IMR-90 (cell line): Measurements from ENCODE around the gene BRME1. TPM values are rescaled to one million over a fixed set of nuclear protein-coding genes. Genes with fewer than 3 reads are reported as not detected.

Experiments
- ATAC-seq: fragments of 200-7000 bp; cut with Tn5 transposase; 2 replicates; pipeline ENCODE4 v1.9.1; 2020; ENCODE audit warnings: low read depth, mild to moderate bottlenecking, moderate library complexity
- Bru-seq: library from RNA; stranded (reverse); fragments of 400-500 nt; gene quantifications from one replicate; lab custom pipeline; 2021; lab: Mats Ljungman, UMichigan
- BruChase-seq, 2 experiments: library from RNA; stranded (reverse); fragments of 400-500 nt; gene quantifications; one replicate each; lab custom pipeline; 2021; lab: Mats Ljungman, UMichigan
- BruUV-seq: library from RNA; stranded (reverse); fragments of 400-500 nt; replicated peaks from 2 replicates; lab custom pipeline; 2021; lab: Mats Ljungman, UMichigan
- CTCF ChIA-PET: fragments of 300-600 bp; formaldehyde crosslinking; extraction: SDS; loops from one replicate; lab custom pipeline; 2021; ENCODE audit warnings: antibody characterized with exemption; lab: Yijun Ruan, JAX
- POLR2A ChIA-PET: fragments of 300-600 bp; sonication (Branson Sonifier 250); formaldehyde crosslinking; loops from one replicate; lab custom pipeline; 2022; ENCODE audit warnings: antibody characterized with exemption; ENCODE audit not compliant: unreplicated experiment; lab: Charles Lee
- DNase-seq: peaks from one replicate; pipeline ENCODE4 v3.0.0; 2013
- H2AFZ ChIP-seq: replicated peaks from 2 replicates; pipeline ENCODE3; 2013; ENCODE audit warnings: low read length, mild to moderate bottlenecking; ENCODE audit not compliant: poor library complexity
- H2AK5ac ChIP-seq: 2 replicates; pipeline ENCODE4 v1.6.1; 2013; ENCODE audit warnings: low read depth, low read length, inconsistent platforms
- H2AK9ac ChIP-seq: replicated peaks from 2 replicates; pipeline ENCODE3; 2013; ENCODE audit warnings: mild to moderate bottlenecking, low read depth, low read length, moderate library complexity; ENCODE audit not compliant: poor library complexity
- H2BK120ac ChIP-seq: 2 replicates; pipeline ENCODE4 v1.6.1; 2013; ENCODE audit warnings: low read depth, low read length, inconsistent platforms
- H2BK15ac ChIP-seq: 3 replicates; pipeline ENCODE4 v1.6.1; 2013; ENCODE audit warnings: low read depth, low read length, inconsistent platforms
- H2BK20ac ChIP-seq: 2 replicates; pipeline ENCODE4 v1.6.1; 2013; ENCODE audit warnings: low read depth, mild to moderate bottlenecking, inconsistent platforms, low read length, moderate library complexity
- H2BK5ac ChIP-seq: 2 replicates; pipeline ENCODE4 v1.6.1; 2013; ENCODE audit warnings: mild to moderate bottlenecking, low read depth, low read length, inconsistent platforms; ENCODE audit not compliant: poor library complexity, severe bottlenecking
- H3K14ac ChIP-seq: replicated peaks from 2 replicates; pipeline ENCODE4 v1.6.1; 2013; ENCODE audit warnings: low read depth, low read length, inconsistent platforms
- H3K18ac ChIP-seq: 2 replicates; pipeline ENCODE4 v1.6.1; 2013; ENCODE audit warnings: low read depth, low read length, control low read depth
- H3K23ac ChIP-seq: 2 replicates; pipeline ENCODE4 v1.6.1; 2013; ENCODE audit warnings: low read depth, low read length, inconsistent platforms
- H3K27ac ChIP-seq: 2 replicates; pipeline ENCODE4 v1.5.1; 2013; ENCODE audit warnings: mild to moderate bottlenecking, control low read depth, low read length; ENCODE audit not compliant: insufficient read depth
- H3K27me3 ChIP-seq: 2 replicates; pipeline ENCODE4 v1.6.1; 2013; ENCODE audit warnings: low read length; ENCODE audit not compliant: control insufficient read depth, insufficient read depth
- H3K36me3 ChIP-seq: 2 replicates; pipeline ENCODE4 v1.6.1; 2013; ENCODE audit warnings: low read length, mixed read lengths; ENCODE audit not compliant: control insufficient read depth, insufficient read depth
- H3K4ac ChIP-seq: 2 replicates; pipeline ENCODE4 v1.6.1; 2013; ENCODE audit warnings: low read depth, low read length, inconsistent platforms
- H3K4me1 ChIP-seq: 2 replicates; pipeline ENCODE4 v1.6.1; 2013; ENCODE audit warnings: low read length, mixed read lengths; ENCODE audit not compliant: control insufficient read depth, insufficient read depth
- H3K4me2 ChIP-seq: 2 replicates; pipeline ENCODE4 v1.6.1; 2013; ENCODE audit warnings: low read depth, mild to moderate bottlenecking, control low read depth, low read length, moderate library complexity
- H3K4me3 ChIP-seq: 2 replicates; pipeline ENCODE4 v1.5.1; 2013; ENCODE audit warnings: low read depth, mild to moderate bottlenecking, control low read depth, low read length, moderate library complexity; ENCODE audit not compliant: insufficient read depth
- H3K56ac ChIP-seq: 2 replicates; pipeline ENCODE4 v1.6.1; 2013; ENCODE audit warnings: low read length, inconsistent platforms; ENCODE audit not compliant: insufficient read depth; ENCODE audit errors: extremely low read depth
- H3K79me1 ChIP-seq, 2 experiments: 2 replicates each; pipeline ENCODE4 v1.6.1; 2013; ENCODE audit warnings: low read length in 2 of 2, inconsistent platforms in 1 of 2, low read depth in 1 of 2
- H3K9ac ChIP-seq: 2 replicates; pipeline ENCODE4 v1.6.1; 2013; ENCODE audit warnings: low read depth, low read length, control low read depth
- H3K9me1 ChIP-seq: 2 replicates; pipeline ENCODE4 v1.6.1; 2013; ENCODE audit warnings: low read length, inconsistent platforms; ENCODE audit not compliant: insufficient read depth
- H3K9me3 ChIP-seq: 2 replicates; pipeline ENCODE4 v1.6.1; 2013; ENCODE audit warnings: low read length; ENCODE audit not compliant: control insufficient read depth, insufficient read depth
- H4K20me1 ChIP-seq: 2 replicates; pipeline ENCODE4 v1.6.1; 2013; ENCODE audit warnings: low read length, inconsistent platforms; ENCODE audit not compliant: insufficient read depth
- H4K5ac ChIP-seq: 2 replicates; pipeline ENCODE4 v1.6.1; 2013; ENCODE audit warnings: mild to moderate bottlenecking, low read depth, low read length, control low read depth
- H4K8ac ChIP-seq, 2 experiments: 2 replicates each; pipeline ENCODE4 v1.6.1; 2013; ENCODE audit warnings: low read depth in 2 of 2, low read length in 2 of 2, control low read depth in 1 of 2, inconsistent platforms in 1 of 2
- H4K91ac ChIP-seq: 2 replicates; pipeline ENCODE4 v1.6.1; 2013; ENCODE audit warnings: low read depth, low read length, inconsistent platforms; ENCODE audit not compliant: insufficient read depth
- MAZ ChIP-seq: IDR thresholded peaks from 2 replicates; pipeline ENCODE4 v1.6.1; 2012; ENCODE audit warnings: low read depth, mild to moderate bottlenecking, low read length, improper control_type of control experiment, moderate library complexity, borderline replicate concordance
- RCOR1 ChIP-seq: IDR thresholded peaks from 2 replicates; pipeline ENCODE4 v1.6.1; 2012; ENCODE audit warnings: mild to moderate bottlenecking, low read length, improper control_type of control experiment; ENCODE audit not compliant: insufficient replicate concordance
- WGBS, 2 experiments: methylation state at CpG; one replicate each; pipeline versions ENCODE4 v1.1.5 to v1.1.7; 2013; ENCODE audit warnings: missing lambda C conversion rate in 2 of 2; ENCODE audit not compliant: insufficient read length in 1 of 2; ENCODE audit errors: extremely low coverage in 2 of 2; 5-methylcytosine and 5-hydroxymethylcytosine counted together
- dilution Hi-C: fragments of 300-500 bp; cut with HindIII; formaldehyde crosslinking; loops from one replicate; pipeline ENCODE4 v1.14.3; 2018; ENCODE audit warnings: low sequenced_read_pairs; ENCODE audit not compliant: unreplicated experiment
- in situ Hi-C: fragments of 300-500 bp; cut with MboI; formaldehyde crosslinking; loops from 3 replicates; pipeline ENCODE4 v1.14.3; 2019; ENCODE audit warnings: low sequenced_read_pairs, inconsistent platforms, mixed read lengths
- intact Hi-C: fragments of 100-400 bp; cut with micrococcal nuclease; formaldehyde crosslinking; loops from 2 replicates; pipeline ENCODE4 v1.10.0; 2022
- long read RNA-seq: library from polyadenylated mRNA; unstranded; transcript quantifications from one replicate; pipeline ENCODE4 v2.0.0, GENCODE V29; 2021; ENCODE audit not compliant: unreplicated experiment
- polyA plus RNA-seq, 3 experiments: library from polyadenylated mRNA; depleted of rRNA; stranded (reverse); fragments of >200 nt; gene quantifications; 2 replicates each; pipeline ENCODE4 v1.2.3, GENCODE V29; 2012; ENCODE audit warnings: low replicate concordance in 1 of 3
- total RNA-seq: library from RNA; depleted of rRNA; stranded (reverse); fragments of >200 nt; gene quantifications from 2 replicates; pipeline ENCODE4 v1.2.3, GENCODE V29; 2012; rRNA removed

The BRME1 gene
- total RNA-seq (0.18 and 0.28 TPM in 2 replicates), polyA plus RNA-seq (2012; rRNA removed) (0.38 and 0.56 TPM in 2 replicates), Bru-seq, nascent RNA (percentile 17 among the genes with signal in this experiment), BruChase-seq, experiment 1, labeled RNA remaining after a 6-hour chase (percentile 28 among the genes with signal in this experiment), BruChase-seq, experiment 2, labeled RNA remaining after a 2-hour chase (percentile 12 among the genes with signal in this experiment)
- 0.03 and 0.48 TPM in 2 replicates for polyA plus RNA-seq (2012; cell fraction: cytosol; rRNA removed)
- polyA plus RNA-seq (2012; cell fraction: nucleus; rRNA removed; ENCODE audit: low replicate concordance): 0.92 and 1.6 TPM in 2 replicates
- long read RNA-seq, partial matches to known transcripts: 1 of 1 reads
- long read RNA-seq, other reads (novel, unspliced or antisense): 0 of 1 reads

DNA sequence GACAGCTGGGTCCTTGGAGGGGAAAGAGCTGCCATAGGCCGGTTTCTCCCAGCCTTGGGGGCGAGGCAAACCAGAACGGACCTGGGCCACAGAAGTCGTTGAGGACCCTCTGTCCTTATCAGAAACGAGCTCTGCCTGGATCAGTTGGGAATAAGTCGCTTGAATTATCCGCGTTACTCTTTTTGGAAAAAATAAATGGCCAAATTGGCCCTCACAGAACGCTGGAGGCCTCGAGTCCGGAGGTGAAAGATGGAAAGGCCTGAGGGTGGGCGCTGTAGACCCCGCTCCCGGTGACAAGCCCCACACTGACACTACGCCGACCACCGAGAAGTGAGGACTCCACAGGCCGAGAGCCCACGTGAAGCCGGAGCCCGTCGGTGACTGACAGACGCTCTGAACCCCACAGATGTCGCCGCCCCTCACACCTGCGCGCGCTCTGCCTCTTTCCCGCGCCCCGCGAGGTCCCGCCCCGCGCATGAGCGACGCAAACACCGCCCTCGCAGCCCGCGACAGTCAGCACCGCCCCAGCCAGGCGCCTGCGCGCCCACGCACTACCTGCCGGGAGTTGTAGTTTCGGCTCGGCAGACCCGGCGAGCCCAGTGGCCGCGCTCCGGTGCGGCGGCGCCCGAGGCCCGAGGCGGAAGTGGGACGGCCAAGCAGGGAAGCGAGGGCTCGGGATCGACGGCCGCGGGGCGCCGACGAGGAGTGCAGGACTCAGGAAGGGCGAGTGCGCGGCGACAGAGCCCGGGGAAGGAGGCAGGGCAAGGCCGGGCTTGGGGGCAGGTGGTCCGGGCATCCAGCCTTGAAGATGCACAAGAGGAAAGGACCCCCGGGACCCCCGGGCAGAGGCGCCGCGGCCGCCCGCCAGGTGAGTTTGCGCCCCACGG, at the start of gene BRME1, which contains the start of gene CC2D1A:
Gene BRME1 (minus strand): TSS at position 484 of the 887 bp plus-strand sequence. CDS start 1,225 bp downstream, outside the sequence.
Gene CC2D1A (plus strand): TSS at position 568 of the 887 bp plus-strand sequence. CDS start 241 bp downstream, at position 809.
- no peaks in the 10 kb centered on the region for H4K20me1 ChIP-seq
- ChIA-PET POLR2A (no interaction called here), CTCF (no interaction called here)
- ATAC-seq: peak; percentile 100
- no peaks in the 10 kb centered on the region for H3K9me3 ChIP-seq
- peak within 1 kb of the TSS; percentile 96 for H3K9ac ChIP-seq
- in situ Hi-C loops (no loop called here), intact Hi-C loops (no loop called here), dilution Hi-C loops (no loop called here)
- H3K4me1 ChIP-seq: no peaks in the 10 kb centered on the region; the same call in 1 of the 2 replicates
- no peak within 1 kb of the TSS for H2BK15ac ChIP-seq
- H3K36me3 ChIP-seq: peaks cover 7% of the 10 kb centered on the region
- H2BK20ac ChIP-seq: no peak within 1 kb of the TSS
- peak within 1 kb of the TSS; percentile 70 for H3K23ac ChIP-seq
- H2AFZ ChIP-seq: peak within 1 kb of the TSS; percentile 100
- no peak within 1 kb of the TSS for H2BK120ac ChIP-seq
- peak; percentile 50; the same call in 1 of the 2 replicates for TF ChIP-seq MAZ
- no peak for TF ChIP-seq RCOR1
- H4K5ac ChIP-seq: peak within 1 kb of the TSS; percentile 82
- peak within 1 kb of the TSS; percentile 74 for H3K4ac ChIP-seq
- no peaks in the 10 kb centered on the region; the same call in none of the 2 replicates for H3K9me1 ChIP-seq
- H2BK5ac ChIP-seq: peak within 1 kb of the TSS; percentile 34
- peak within 1 kb of the TSS; percentile 74 for H2AK9ac ChIP-seq
- H3K27ac ChIP-seq: peak within 1 kb of the TSS; percentile 79
- no TSS peak for BruUV-seq
- peak within 1 kb of the TSS; percentile 82 for H3K14ac ChIP-seq
- no peaks in the 10 kb centered on the region for H3K27me3 ChIP-seq
- peak within 1 kb of the TSS; percentile 97 for H3K4me3 ChIP-seq
- WGBS, 2 experiments: 6% methylated on average over 61 of the region's 86 CpGs; no CpG with 5 or more reads in 1 of the 2 experiments
- peaks cover 6 to 8% of the 10 kb centered on the region in 2 experiments for H3K79me1 ChIP-seq
- H2AK5ac ChIP-seq: peak within 1 kb of the TSS; percentile 64
- H3K18ac ChIP-seq: peak within 1 kb of the TSS; percentile 40; the same call in 1 of the 2 replicates
- DNase-seq: peak; percentile 75
- peak within 1 kb of the TSS; percentile 97 for H3K4me2 ChIP-seq
- peak within 1 kb of the TSS; percentile 51; the same call in 1 of the 2 replicates for H4K91ac ChIP-seq
- peak within 1 kb of the TSS; percentile 53 to 96 for H4K8ac ChIP-seq
- peak within 1 kb of the TSS; percentile 46 for H3K56ac ChIP-seq
